Endothelial cell of umbilical vein (primary cell): Measurements from ENCODE around the gene CYP39A1. TPM values are rescaled to one million over a fixed set of nuclear protein-coding genes. Genes with fewer than 3 reads are reported as not detected.

ENCODE experiments used
- BruUV-seq: library from RNA; stranded (reverse); fragments of 400-500 nt; replicated peaks from 2 replicates; lab custom pipeline; 2021; lab: Mats Ljungman, UMichigan
- CTCF ChIA-PET: fragments of 300-600, 350-600 bp; sonication (Branson Sonifier 250); formaldehyde crosslinking; loops from one replicate; lab custom pipeline; 2021; ENCODE audit warnings: antibody characterized with exemption, inconsistent platforms; lab: Charles Lee
- POLR2A ChIA-PET: fragments of 300-600, 350-600 bp; sonication (Branson Sonifier 250); formaldehyde crosslinking; loops from one replicate; lab custom pipeline; 2021; ENCODE audit warnings: antibody characterized with exemption, inconsistent platforms; lab: Charles Lee
- DNase-seq: peaks from one replicate; pipeline ENCODE4 v3.0.0-alpha.2; 2011; ENCODE audit warnings: low read depth, low spot score
- FAIRE-seq: peaks from 2 replicates; lab custom pipeline; 2011; peaks lifted over from hg19 to GRCh38; lab: Jason Lieb, UNC
- H2AFZ ChIP-seq: 2 replicates; pipeline ENCODE4 v1.6.0; 2012; ENCODE audit warnings: low read depth, low read length, control low read depth, inconsistent platforms
- H3K27ac ChIP-seq: 2 replicates; pipeline ENCODE4 v1.5.1; 2011; ENCODE audit warnings: low read depth, mild to moderate bottlenecking, control low read depth, low read length, moderate library complexity; ENCODE audit not compliant: insufficient read depth
- H3K27me3 ChIP-seq, 2 experiments: 2 replicates each; pipeline versions ENCODE4 v1.6.0 to v1.6.1; 2011; ENCODE audit warnings: low read length in 2 of 2, mixed read lengths in 1 of 2; ENCODE audit not compliant: control insufficient read depth in 2 of 2, insufficient read depth in 2 of 2
- H3K36me3 ChIP-seq, 2 experiments: 2 replicates in 1 of 2; 3 replicates in 1 of 2; pipeline ENCODE4 v1.5.1; 2011; ENCODE audit warnings: low read length in 2 of 2, mild to moderate bottlenecking in 1 of 2, moderate library complexity in 1 of 2; ENCODE audit not compliant: control insufficient read depth in 2 of 2, insufficient read depth in 2 of 2; ENCODE audit errors: extremely low read depth in 1 of 2
- H3K4me1 ChIP-seq: 3 replicates; pipeline ENCODE4 v1.5.1; 2011; ENCODE audit warnings: mild to moderate bottlenecking, low read length; ENCODE audit not compliant: control insufficient read depth, insufficient read depth; ENCODE audit errors: extremely low read depth
- H3K4me2 ChIP-seq: 2 replicates; pipeline ENCODE4 v1.6.1; 2011; ENCODE audit warnings: low read length, control low read depth, mixed read lengths; ENCODE audit not compliant: insufficient read depth
- H3K4me3 ChIP-seq, 3 experiments: fragments of 200-600 bp in 1 of 3; sonication (generic), shearing (Covaris generic) in 1 of 3; replicated peaks in 1 of 3; 2 replicates each; pipeline ENCODE4 v1.5.1; 2011 to 2016; ENCODE audit warnings: control low read depth in 3 of 3, low read length in 3 of 3, mild to moderate bottlenecking in 2 of 3, inconsistent platforms in 1 of 3, low read depth in 1 of 3, moderate library complexity in 1 of 3; ENCODE audit not compliant: insufficient read depth in 1 of 3
- H3K79me2 ChIP-seq: 2 replicates; pipeline ENCODE4 v1.6.0; 2012; ENCODE audit warnings: low read length, inconsistent platforms; ENCODE audit not compliant: control insufficient read depth, insufficient read depth
- H3K9ac ChIP-seq: replicated peaks from 2 replicates; pipeline ENCODE3; 2011; ENCODE audit warnings: low read length, control low read depth; ENCODE audit not compliant: insufficient read depth; ENCODE audit errors: extremely low read depth
- H3K9me1 ChIP-seq: replicated peaks from 3 replicates; pipeline ENCODE4 v1.6.0; 2011; ENCODE audit warnings: mild to moderate bottlenecking, low read length; ENCODE audit not compliant: control insufficient read depth, insufficient read depth; ENCODE audit errors: extremely low read depth
- H3K9me3 ChIP-seq: replicated peaks from 2 replicates; pipeline ENCODE4 v1.5.1; 2012; ENCODE audit warnings: low read length, inconsistent platforms; ENCODE audit not compliant: control insufficient read depth, insufficient read depth
- H4K20me1 ChIP-seq: replicated peaks from 2 replicates; pipeline ENCODE3; 2011; ENCODE audit warnings: mild to moderate bottlenecking, low read length; ENCODE audit not compliant: control insufficient read depth, insufficient read depth; ENCODE audit errors: extremely low read depth
- EZH2 ChIP-seq: IDR thresholded peaks from 2 replicates; pipeline ENCODE4 v1.6.1; 2012; ENCODE audit warnings: borderline replicate concordance, low read depth, mild to moderate bottlenecking, moderate library complexity, low read length, inconsistent platforms; ENCODE audit not compliant: severe bottlenecking
- FOS ChIP-seq: IDR thresholded peaks from 2 replicates; pipeline ENCODE4 v1.6.1; 2011; ENCODE audit warnings: mild to moderate bottlenecking, low read length, moderate library complexity, borderline replicate concordance; ENCODE audit not compliant: insufficient read depth
- GATA2 ChIP-seq: IDR thresholded peaks from 2 replicates; pipeline ENCODE4 v1.7.0; 2011; ENCODE audit warnings: low read depth, mild to moderate bottlenecking, moderate library complexity, mixed read lengths, low read length; ENCODE audit not compliant: insufficient read length, insufficient read depth
- JUN ChIP-seq: IDR thresholded peaks from 2 replicates; pipeline ENCODE4 v1.6.1; 2011; ENCODE audit warnings: borderline replicate concordance, low read depth; ENCODE audit not compliant: insufficient read length, insufficient read depth
- MAX ChIP-seq: IDR thresholded peaks from 2 replicates; pipeline ENCODE4 v1.6.1; 2011; ENCODE audit not compliant: insufficient read depth, insufficient read length
- MYC ChIP-seq: IDR thresholded peaks from one replicate; pipeline ENCODE4 v1.6.1; 2011; ENCODE audit warnings: mild to moderate bottlenecking, low read depth, low read length
- POLR2A ChIP-seq: IDR thresholded peaks from 2 replicates; pipeline ENCODE4 v1.6.1; 2012; ENCODE audit warnings: low read depth, mild to moderate bottlenecking, control low read depth, low read length
- POLR2AphosphoS5 ChIP-seq: IDR thresholded peaks from 2 replicates; pipeline ENCODE4 v1.6.1; 2012; ENCODE audit warnings: low read depth, mild to moderate bottlenecking, control low read depth, low read length, moderate library complexity; ENCODE audit not compliant: insufficient read depth
- dilution Hi-C: fragments of 300-500 bp; cut with MboI; formaldehyde crosslinking; loops from one replicate; pipeline ENCODE4 v1.15.0; 2019; ENCODE audit warnings: low sequenced_read_pairs; ENCODE audit not compliant: extremely low pct_ligation_motif_present
- intact Hi-C: fragments of 100-400 bp; cut with micrococcal nuclease; formaldehyde crosslinking; loops from one replicate; pipeline ENCODE4 v1.10.0; 2022
- polyA plus RNA-seq, 4 experiments: library from polyadenylated mRNA; depleted of rRNA in 3 of 4; stranded (reverse) in 3 of 4; unstranded in 1 of 4; fragments of >200 nt; gene quantifications; 2 replicates each; pipeline versions ENCODE4 v1.2.1 to v1.2.3, GENCODE V29; 2011 to 2012; ENCODE audit warnings: missing spikeins in 1 of 4
- total RNA-seq: library from RNA; stranded (reverse); gene quantifications from 2 replicates; pipeline ENCODE4 v1.2.3, GENCODE V29; 2021
- TF ChIP-seq, protein P1 (sequence below), 2 donors: IDR thresholded peaks; 1 replicate in 1 of 2; 2 replicates in 1 of 2; pipeline ENCODE4 v1.5.1; 2011; ENCODE audit warnings: low read length in 2 of 2, mild to moderate bottlenecking in 2 of 2, moderate library complexity in 2 of 2, control low read depth in 1 of 2, inconsistent platforms in 1 of 2, low read depth in 1 of 2; ENCODE audit not compliant: insufficient read depth in 1 of 2; ENCODE audit errors: extremely low read depth in 1 of 2

CYP39A1 gene
- total and polyA plus RNA-seq, 2 donors (not counting 3 experiments of a cell fraction or from before 2014, with no cell fraction given), result not detected

- H3K9me3 ChIP-seq, result no peaks in the 10 kb centered on the region
- H4K20me1 ChIP-seq, result no peaks in the 10 kb centered on the region
- intact Hi-C loops (no loop called here), dilution Hi-C loops (no loop called here)
- no TSS peak for BruUV-seq
- H3K79me2 ChIP-seq, result no peaks in the 10 kb centered on the region
- DNase-seq (no peak), FAIRE-seq (no peak)
- H3K9ac ChIP-seq, result no peak overlapping the region
- H3K27me3 ChIP-seq, result peaks cover 0 to under 1% of the 10 kb centered on the region in 2 experiments
- H3K4me1 ChIP-seq, result no peaks in the 10 kb centered on the region
- CTCF ChIA-PET, result no interaction called here
- no peak overlapping the region for H2AFZ ChIP-seq
- no peaks in the 10 kb centered on the region for H3K9me1 ChIP-seq
- H3K4me2 ChIP-seq, result no peak overlapping the region
- no peak for TF ChIP-seq EZH2
- TF ChIP-seq POLR2AphosphoS5, result no peak
- TF ChIP-seq POLR2A, result no peak
- TF ChIP-seq JUN, result no peak
- TF ChIP-seq MAX, result no peak
- no peak for TF ChIP-seq GATA2
- TF ChIP-seq MYC, result no peak
- TF ChIP-seq, protein P1, sequence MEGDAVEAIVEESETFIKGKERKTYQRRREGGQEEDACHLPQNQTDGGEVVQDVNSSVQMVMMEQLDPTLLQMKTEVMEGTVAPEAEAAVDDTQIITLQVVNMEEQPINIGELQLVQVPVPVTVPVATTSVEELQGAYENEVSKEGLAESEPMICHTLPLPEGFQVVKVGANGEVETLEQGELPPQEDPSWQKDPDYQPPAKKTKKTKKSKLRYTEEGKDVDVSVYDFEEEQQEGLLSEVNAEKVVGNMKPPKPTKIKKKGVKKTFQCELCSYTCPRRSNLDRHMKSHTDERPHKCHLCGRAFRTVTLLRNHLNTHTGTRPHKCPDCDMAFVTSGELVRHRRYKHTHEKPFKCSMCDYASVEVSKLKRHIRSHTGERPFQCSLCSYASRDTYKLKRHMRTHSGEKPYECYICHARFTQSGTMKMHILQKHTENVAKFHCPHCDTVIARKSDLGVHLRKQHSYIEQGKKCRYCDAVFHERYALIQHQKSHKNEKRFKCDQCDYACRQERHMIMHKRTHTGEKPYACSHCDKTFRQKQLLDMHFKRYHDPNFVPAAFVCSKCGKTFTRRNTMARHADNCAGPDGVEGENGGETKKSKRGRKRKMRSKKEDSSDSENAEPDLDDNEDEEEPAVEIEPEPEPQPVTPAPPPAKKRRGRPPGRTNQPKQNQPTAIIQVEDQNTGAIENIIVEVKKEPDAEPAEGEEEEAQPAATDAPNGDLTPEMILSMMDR (IDR thresholded peaks at IDR 0.05; ENCODE audit: extremely low read depth in 1 of 2, insufficient read depth in 1 of 2, low read depth in 1 of 2, low read length in 2 of 2), result no peak
- no peak for TF ChIP-seq FOS
- POLR2A ChIA-PET, result no interaction called here
- no peak overlapping the region for H3K4me3 ChIP-seq
- no peak overlapping the region for H3K27ac ChIP-seq
- H3K36me3 ChIP-seq, result no peaks in the 10 kb centered on the region
Observed at GRCh38 chr6:46556053-46556452, 96.6 kb downstream of the CYP39A1 start.
